SK-N-SH treated with all-trans-retinoic acid at 6 μM for 48 hours (cell line): ENCODE results near the gene PLAAT3.

ENCODE experiments used
- ATAC-seq: fragments of 200-7000 bp; cut with Tn5 transposase; 3 replicates; pipeline ENCODE4 v1.9.1; 2020; ENCODE audit warnings: mild to moderate bottlenecking, moderate library complexity
- ARNTL ChIP-seq: fragments of 450-650 bp; formaldehyde crosslinking; IDR thresholded peaks from 2 replicates; pipeline ENCODE4 v1.5.0; 2020; ENCODE audit warnings: low read depth, mild to moderate bottlenecking, moderate library complexity, borderline replicate concordance
- BACH2 ChIP-seq: fragments of 250-450 bp; sonication (Bioruptor Pico); IDR thresholded peaks from 2 replicates; pipeline ENCODE4 v1.9.0; 2021; ENCODE audit warnings: mild to moderate bottlenecking, borderline replicate concordance
- CREB5 ChIP-seq: fragments of 250-450 bp; sonication (Bioruptor Pico); IDR thresholded peaks from 2 replicates; pipeline ENCODE4 v1.5.1; 2020; ENCODE audit warnings: low read depth, mild to moderate bottlenecking, moderate library complexity
- CSDC2 ChIP-seq: fragments of 250-450 bp; sonication (Bioruptor Pico); IDR thresholded peaks from 2 replicates; pipeline ENCODE4 v1.5.0; 2020; ENCODE audit warnings: mild to moderate bottlenecking, moderate library complexity
- CSRNP3 ChIP-seq: fragments of 250-450 bp; sonication (Bioruptor Pico); IDR thresholded peaks from 2 replicates; pipeline ENCODE4 v1.5.1; 2021; ENCODE audit warnings: mild to moderate bottlenecking, moderate library complexity
- ESRRG ChIP-seq: fragments of 250-450 bp; sonication (Bioruptor Pico); IDR thresholded peaks from 2 replicates; pipeline ENCODE4 v1.6.1; 2021; ENCODE audit warnings: mild to moderate bottlenecking
- GLIS3 ChIP-seq: fragments of 250-450 bp; sonication (Bioruptor Pico); IDR thresholded peaks from 2 replicates; pipeline ENCODE4 v1.5.0; 2020; ENCODE audit warnings: mild to moderate bottlenecking, moderate library complexity
- ISL1 ChIP-seq: fragments of 250-450 bp; sonication (Bioruptor Pico); IDR thresholded peaks from 2 replicates; pipeline ENCODE4 v2.1.2; 2022; ENCODE audit warnings: mild to moderate bottlenecking, moderate library complexity
- PATZ1 ChIP-seq: fragments of 250-450 bp; sonication (Bioruptor Pico); IDR thresholded peaks from 2 replicates; pipeline ENCODE4 v1.8.0; 2020; ENCODE audit warnings: mild to moderate bottlenecking, moderate library complexity, borderline replicate concordance
- POU6F1 ChIP-seq: fragments of 250-450 bp; sonication (Bioruptor Pico); IDR thresholded peaks from 2 replicates; pipeline ENCODE4 v1.8.0; 2021; ENCODE audit warnings: low read depth, mild to moderate bottlenecking, moderate library complexity, borderline replicate concordance
- PPARA ChIP-seq: fragments of 250-450 bp; sonication (Bioruptor Pico); IDR thresholded peaks from 2 replicates; pipeline ENCODE4 v1.5.0; 2020; ENCODE audit warnings: mild to moderate bottlenecking, borderline replicate concordance
- RARB ChIP-seq: fragments of 250-450 bp; sonication (Bioruptor Pico); IDR thresholded peaks from 2 replicates; pipeline ENCODE4 v1.8.0; 2021; ENCODE audit warnings: mild to moderate bottlenecking, moderate library complexity
- SNAI2 ChIP-seq: fragments of 250-450 bp; sonication (Bioruptor Pico); IDR thresholded peaks from 2 replicates; pipeline ENCODE4 v1.5.0; 2020; ENCODE audit warnings: mild to moderate bottlenecking, moderate library complexity
- TOX ChIP-seq: fragments of 250-450 bp; sonication (Bioruptor Pico); IDR thresholded peaks from 2 replicates; pipeline ENCODE4 v1.8.0; 2021; ENCODE audit warnings: mild to moderate bottlenecking, moderate library complexity, borderline replicate concordance
- TSHZ2 ChIP-seq: fragments of 250-450 bp; sonication (Bioruptor Pico); IDR thresholded peaks from 2 replicates; pipeline ENCODE4 v1.5.0; 2020; ENCODE audit warnings: mild to moderate bottlenecking, moderate library complexity
- ZC3H10 ChIP-seq: fragments of 250-450 bp; sonication (Bioruptor Pico); IDR thresholded peaks from 2 replicates; pipeline ENCODE4 v1.5.1; 2021; ENCODE audit warnings: mild to moderate bottlenecking, moderate library complexity
- ZFP3 ChIP-seq: fragments of 250-450 bp; sonication (Bioruptor Pico); IDR thresholded peaks from 2 replicates; pipeline ENCODE4 v1.5.0; 2020; ENCODE audit warnings: mild to moderate bottlenecking, moderate library complexity
- ZFP30 ChIP-seq: fragments of 450-650 bp; formaldehyde crosslinking; IDR thresholded peaks from 2 replicates; pipeline ENCODE4 v1.5.0; 2022; ENCODE audit warnings: mild to moderate bottlenecking, moderate library complexity
- ZNF70 ChIP-seq: fragments of 450-650 bp; formaldehyde crosslinking; IDR thresholded peaks from 2 replicates; pipeline ENCODE4 v1.5.0; 2020; ENCODE audit warnings: mild to moderate bottlenecking, moderate library complexity

Gene PLAAT3

GRCh38 chr11:63614136-63614671, at the start of gene PLAAT3:
Gene PLAAT3 (minus strand): TSS chr11:63614433. CDS start chr11:63614014, 419 bp downstream.
- peak; percentile 90 for ATAC-seq
- TF ChIP-seq SNAI2 (CRISPR knock-in tag): no peak
- no peak for TF ChIP-seq ESRRG (CRISPR knock-in tag)
- no peak for TF ChIP-seq POU6F1 (CRISPR knock-in tag)
- TF ChIP-seq ISL1 (CRISPR knock-in tag): no peak
- no peak for TF ChIP-seq ZFP30 (CRISPR knock-in tag)
- no peak for TF ChIP-seq GLIS3 (CRISPR knock-in tag)
- TF ChIP-seq ARNTL (CRISPR knock-in tag): no peak
- no peak for TF ChIP-seq ZC3H10 (CRISPR knock-in tag)
- no peak for TF ChIP-seq TOX (CRISPR knock-in tag)
- TF ChIP-seq BACH2 (CRISPR knock-in tag): no peak
- TF ChIP-seq RARB: no peak
- no peak for TF ChIP-seq PPARA (CRISPR knock-in tag)

- peak; percentile 77 for ATAC-seq
- TF ChIP-seq BACH2 (CRISPR knock-in tag): no peak
- no peak for TF ChIP-seq GLIS3 (CRISPR knock-in tag)
- TF ChIP-seq ZFP30 (CRISPR knock-in tag): no peak
- TF ChIP-seq CREB5 (CRISPR knock-in tag): no peak
- no peak for TF ChIP-seq CSDC2 (CRISPR knock-in tag)
- no peak for TF ChIP-seq ZFP3 (CRISPR knock-in tag)
- TF ChIP-seq ZNF70: no peak
- TF ChIP-seq TOX (CRISPR knock-in tag): no peak
- TF ChIP-seq PPARA (CRISPR knock-in tag): no peak
- no peak for TF ChIP-seq PATZ1
- no peak for TF ChIP-seq RARB
- no peak for TF ChIP-seq SNAI2 (CRISPR knock-in tag)
- no peak for TF ChIP-seq TSHZ2 (CRISPR knock-in tag)
- no peak for TF ChIP-seq ZC3H10 (CRISPR knock-in tag)
- no peak for TF ChIP-seq CSRNP3 (CRISPR knock-in tag)
- TF ChIP-seq POU6F1 (CRISPR knock-in tag): no peak
Observed at GRCh38 chr11:63663809-63664208, 49.6 kb upstream of the PLAAT3 start.
